HepG2 (cell line): ENCODE data around the gene ZSWIM5. TPM values are rescaled to one million over a fixed set of nuclear protein-coding genes. Genes with fewer than 3 reads are reported as not detected.

Source experiments
- ATF7-NPFF ChIP-seq: sonication (generic); formaldehyde crosslinking; IDR thresholded peaks from 2 replicates; pipeline ENCODE4 v1.8.1; 2023; ENCODE audit warnings: mild to moderate bottlenecking, low read depth, missing genetic modification reagents, moderate library complexity
- DNMT1 ChIP-seq: sonication (generic); formaldehyde crosslinking; IDR thresholded peaks from 2 replicates; pipeline ENCODE4 v1.5.1; 2020; ENCODE audit warnings: mild to moderate bottlenecking, missing genetic modification reagents
- EED ChIP-seq: sonication (generic); formaldehyde crosslinking; IDR thresholded peaks from 2 replicates; pipeline ENCODE4 v1.5.0; 2020; ENCODE audit warnings: mild to moderate bottlenecking, missing genetic modification reagents
- PRPF4 ChIP-seq: fragments of 200-400 bp; formaldehyde crosslinking; IDR thresholded peaks from 2 replicates; pipeline ENCODE4 v1.6.1; 2016; ENCODE audit warnings: low read length, low read depth; ENCODE audit not compliant: poor library complexity, severe bottlenecking
- SMARCC2 ChIP-seq: fragments of 450-650 bp; IDR thresholded peaks from 2 replicates; pipeline ENCODE4 v1.6.1; 2017; ENCODE audit warnings: antibody characterized with exemption, mild to moderate bottlenecking
- ZNF138 ChIP-seq: sonication (generic); formaldehyde crosslinking; IDR thresholded peaks from 2 replicates; pipeline ENCODE4 v1.5.0; 2020; ENCODE audit warnings: mild to moderate bottlenecking, low read depth, missing genetic modification reagents
- ZNF331 ChIP-seq: sonication (generic); formaldehyde crosslinking; IDR thresholded peaks from 2 replicates; pipeline ENCODE4 v1.4.0; 2020; ENCODE audit warnings: missing genetic modification reagents
- ZNF543 ChIP-seq: sonication (generic); formaldehyde crosslinking; IDR thresholded peaks from 2 replicates; pipeline ENCODE4 v1.4.0; 2020; ENCODE audit warnings: mild to moderate bottlenecking, missing genetic modification reagents
- ZNF816 ChIP-seq: sonication (generic); formaldehyde crosslinking; IDR thresholded peaks from 2 replicates; pipeline ENCODE4 v1.8.0; 2022; ENCODE audit warnings: missing genetic modification reagents, mild to moderate bottlenecking, borderline replicate concordance
- polyA plus RNA-seq, 8 experiments: library from polyadenylated mRNA; depleted of rRNA in 3 of 8; stranded (reverse) in 7 of 8; unstranded in 1 of 8; fragments of >200 nt; fragmentation: Illumina TruSeq in 4 of 8; extraction: Trizol in 4 of 8; gene quantifications; 2 replicates each; pipeline versions ENCODE4 v1.2.1 to v1.2.3, GENCODE V29; 2011 to 2016; ENCODE audit warnings: low read depth in 4 of 8, missing spikeins in 1 of 8, mixed read lengths in 1 of 8; ENCODE audit not compliant: insufficient read depth in 1 of 8
- total RNA-seq, 5 experiments: library from RNA; depleted of rRNA; stranded (reverse); fragments of >200 nt; fragmentation: Illumina TruSeq; extraction: Trizol; gene quantifications; 2 replicates each; pipeline ENCODE4 v1.2.3, GENCODE V29; 2016; ENCODE audit warnings: low read depth in 1 of 5
- TF ChIP-seq, protein P1 (sequence below): sonication (generic); formaldehyde crosslinking; IDR thresholded peaks from 2 replicates; pipeline ENCODE4 v1.4.0; 2020; ENCODE audit warnings: missing genetic modification reagents
- TF ChIP-seq, protein P2 (sequence below): sonication (generic); formaldehyde crosslinking; IDR thresholded peaks from 2 replicates; pipeline ENCODE4 v1.5.1; 2020; ENCODE audit warnings: missing genetic modification reagents, mild to moderate bottlenecking, borderline replicate concordance
- TF ChIP-seq, protein P3 (sequence below): sonication (generic); formaldehyde crosslinking; IDR thresholded peaks from 2 replicates; pipeline ENCODE4 v1.4.0; 2020; ENCODE audit warnings: missing genetic modification reagents

ZSWIM5 gene
- total and polyA plus RNA-seq, 2 of the 13 experiments (the other 11 are each of a cell fraction or from before 2014, with no cell fraction given): 11.0 to 20.6 TPM

DNA sequence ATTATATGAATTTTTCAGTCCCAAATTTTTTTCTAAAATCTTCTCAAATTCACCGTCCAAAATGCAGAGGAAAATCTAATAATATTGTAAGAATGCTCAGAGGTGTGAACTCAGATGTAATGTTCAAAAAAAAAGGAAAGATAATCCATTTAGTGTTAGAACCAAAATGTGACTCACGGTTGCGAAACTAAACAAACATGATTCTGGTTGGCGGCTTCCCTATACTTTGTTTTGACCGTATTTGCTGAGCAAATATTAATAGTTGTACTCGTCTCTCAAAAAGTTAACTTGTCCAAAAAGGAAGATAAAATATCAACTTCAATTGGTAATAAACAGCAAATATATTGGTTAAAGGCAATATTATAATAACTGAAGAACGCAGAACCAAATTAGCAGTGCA lies 34.4 kb downstream of the ZSWIM5 start (continued):
- TF ChIP-seq, protein P1, sequence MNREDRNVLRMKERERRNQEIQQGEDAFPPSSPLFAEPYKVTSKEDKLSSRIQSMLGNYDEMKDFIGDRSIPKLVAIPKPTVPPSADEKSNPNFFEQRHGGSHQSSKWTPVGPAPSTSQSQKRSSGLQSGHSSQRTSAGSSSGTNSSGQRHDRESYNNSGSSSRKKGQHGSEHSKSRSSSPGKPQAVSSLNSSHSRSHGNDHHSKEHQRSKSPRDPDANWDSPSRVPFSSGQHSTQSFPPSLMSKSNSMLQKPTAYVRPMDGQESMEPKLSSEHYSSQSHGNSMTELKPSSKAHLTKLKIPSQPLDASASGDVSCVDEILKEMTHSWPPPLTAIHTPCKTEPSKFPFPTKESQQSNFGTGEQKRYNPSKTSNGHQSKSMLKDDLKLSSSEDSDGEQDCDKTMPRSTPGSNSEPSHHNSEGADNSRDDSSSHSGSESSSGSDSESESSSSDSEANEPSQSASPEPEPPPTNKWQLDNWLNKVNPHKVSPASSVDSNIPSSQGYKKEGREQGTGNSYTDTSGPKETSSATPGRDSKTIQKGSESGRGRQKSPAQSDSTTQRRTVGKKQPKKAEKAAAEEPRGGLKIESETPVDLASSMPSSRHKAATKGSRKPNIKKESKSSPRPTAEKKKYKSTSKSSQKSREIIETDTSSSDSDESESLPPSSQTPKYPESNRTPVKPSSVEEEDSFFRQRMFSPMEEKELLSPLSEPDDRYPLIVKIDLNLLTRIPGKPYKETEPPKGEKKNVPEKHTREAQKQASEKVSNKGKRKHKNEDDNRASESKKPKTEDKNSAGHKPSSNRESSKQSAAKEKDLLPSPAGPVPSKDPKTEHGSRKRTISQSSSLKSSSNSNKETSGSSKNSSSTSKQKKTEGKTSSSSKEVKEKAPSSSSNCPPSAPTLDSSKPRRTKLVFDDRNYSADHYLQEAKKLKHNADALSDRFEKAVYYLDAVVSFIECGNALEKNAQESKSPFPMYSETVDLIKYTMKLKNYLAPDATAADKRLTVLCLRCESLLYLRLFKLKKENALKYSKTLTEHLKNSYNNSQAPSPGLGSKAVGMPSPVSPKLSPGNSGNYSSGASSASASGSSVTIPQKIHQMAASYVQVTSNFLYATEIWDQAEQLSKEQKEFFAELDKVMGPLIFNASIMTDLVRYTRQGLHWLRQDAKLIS: no peak
- TF ChIP-seq, protein P2, sequence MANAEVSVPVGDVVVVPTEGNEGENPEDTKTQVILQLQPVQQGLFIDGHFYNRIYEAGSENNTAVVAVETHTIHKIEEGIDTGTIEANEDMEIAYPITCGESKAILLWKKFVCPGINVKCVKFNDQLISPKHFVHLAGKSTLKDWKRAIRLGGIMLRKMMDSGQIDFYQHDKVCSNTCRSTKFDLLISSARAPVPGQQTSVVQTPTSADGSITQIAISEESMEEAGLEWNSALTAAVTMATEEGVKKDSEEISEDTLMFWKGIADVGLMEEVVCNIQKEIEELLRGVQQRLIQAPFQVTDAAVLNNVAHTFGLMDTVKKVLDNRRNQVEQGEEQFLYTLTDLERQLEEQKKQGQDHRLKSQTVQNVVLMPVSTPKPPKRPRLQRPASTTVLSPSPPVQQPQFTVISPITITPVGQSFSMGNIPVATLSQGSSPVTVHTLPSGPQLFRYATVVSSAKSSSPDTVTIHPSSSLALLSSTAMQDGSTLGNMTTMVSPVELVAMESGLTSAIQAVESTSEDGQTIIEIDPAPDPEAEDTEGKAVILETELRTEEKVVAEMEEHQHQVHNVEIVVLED (CRISPR knock-in tag): no peak
- no peak for TF ChIP-seq ZNF138 (CRISPR knock-in tag)
- TF ChIP-seq EED: no peak
- TF ChIP-seq ZNF331 (CRISPR knock-in tag): peak; percentile 57; the same call in 1 of the 2 replicates
- no peak for TF ChIP-seq ATF7-NPFF (CRISPR knock-in tag)
- no peak for TF ChIP-seq ZNF816 (CRISPR knock-in tag)
- no peak for TF ChIP-seq DNMT1 (CRISPR knock-in tag)
- peak; percentile 69; the same call in 1 of the 2 replicates for TF ChIP-seq SMARCC2
- TF ChIP-seq PRPF4: no peak
- no peak for TF ChIP-seq ZNF543 (CRISPR knock-in tag)
- TF ChIP-seq, protein P3, sequence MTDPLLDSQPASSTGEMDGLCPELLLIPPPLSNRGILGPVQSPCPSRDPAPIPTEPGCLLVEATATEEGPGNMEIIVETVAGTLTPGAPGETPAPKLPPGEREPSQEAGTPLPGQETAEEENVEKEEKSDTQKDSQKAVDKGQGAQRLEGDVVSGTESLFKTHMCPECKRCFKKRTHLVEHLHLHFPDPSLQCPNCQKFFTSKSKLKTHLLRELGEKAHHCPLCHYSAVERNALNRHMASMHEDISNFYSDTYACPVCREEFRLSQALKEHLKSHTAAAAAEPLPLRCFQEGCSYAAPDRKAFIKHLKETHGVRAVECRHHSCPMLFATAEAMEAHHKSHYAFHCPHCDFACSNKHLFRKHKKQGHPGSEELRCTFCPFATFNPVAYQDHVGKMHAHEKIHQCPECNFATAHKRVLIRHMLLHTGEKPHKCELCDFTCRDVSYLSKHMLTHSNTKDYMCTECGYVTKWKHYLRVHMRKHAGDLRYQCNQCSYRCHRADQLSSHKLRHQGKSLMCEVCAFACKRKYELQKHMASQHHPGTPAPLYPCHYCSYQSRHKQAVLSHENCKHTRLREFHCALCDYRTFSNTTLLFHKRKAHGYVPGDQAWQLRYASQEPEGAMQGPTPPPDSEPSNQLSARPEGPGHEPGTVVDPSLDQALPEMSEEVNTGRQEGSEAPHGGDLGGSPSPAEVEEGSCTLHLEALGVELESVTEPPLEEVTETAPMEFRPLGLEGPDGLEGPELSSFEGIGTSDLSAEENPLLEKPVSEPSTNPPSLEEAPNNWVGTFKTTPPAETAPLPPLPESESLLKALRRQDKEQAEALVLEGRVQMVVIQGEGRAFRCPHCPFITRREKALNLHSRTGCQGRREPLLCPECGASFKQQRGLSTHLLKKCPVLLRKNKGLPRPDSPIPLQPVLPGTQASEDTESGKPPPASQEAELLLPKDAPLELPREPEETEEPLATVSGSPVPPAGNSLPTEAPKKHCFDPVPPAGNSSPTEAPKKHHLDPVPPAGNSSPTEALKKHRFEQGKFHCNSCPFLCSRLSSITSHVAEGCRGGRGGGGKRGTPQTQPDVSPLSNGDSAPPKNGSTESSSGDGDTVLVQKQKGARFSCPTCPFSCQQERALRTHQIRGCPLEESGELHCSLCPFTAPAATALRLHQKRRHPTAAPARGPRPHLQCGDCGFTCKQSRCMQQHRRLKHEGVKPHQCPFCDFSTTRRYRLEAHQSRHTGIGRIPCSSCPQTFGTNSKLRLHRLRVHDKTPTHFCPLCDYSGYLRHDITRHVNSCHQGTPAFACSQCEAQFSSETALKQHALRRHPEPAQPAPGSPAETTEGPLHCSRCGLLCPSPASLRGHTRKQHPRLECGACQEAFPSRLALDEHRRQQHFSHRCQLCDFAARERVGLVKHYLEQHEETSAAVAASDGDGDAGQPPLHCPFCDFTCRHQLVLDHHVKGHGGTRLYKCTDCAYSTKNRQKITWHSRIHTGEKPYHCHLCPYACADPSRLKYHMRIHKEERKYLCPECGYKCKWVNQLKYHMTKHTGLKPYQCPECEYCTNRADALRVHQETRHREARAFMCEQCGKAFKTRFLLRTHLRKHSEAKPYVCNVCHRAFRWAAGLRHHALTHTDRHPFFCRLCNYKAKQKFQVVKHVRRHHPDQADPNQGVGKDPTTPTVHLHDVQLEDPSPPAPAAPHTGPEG (CRISPR knock-in tag): no peak
